ENCODE data around the gene MKX.

- no peak for TF ChIP-seq SUZ12 (IDR thresholded peaks at IDR 0.05; ENCODE audit: extremely low read depth, insufficient read depth, insufficient read length)
- TF ChIP-seq YY1 (IDR thresholded peaks at IDR 0.05; ENCODE audit: insufficient read depth, insufficient read length), result no peak
- no peak for TF ChIP-seq ZNF274 (IDR thresholded peaks at IDR 0.05; ENCODE audit: low read depth, low read length)
These were observed 14.1 kb upstream of the MKX start for GRCh38 chr10:27759483-27760272.

All from NT2/D1 (cell line).